HL-60 (cell line): ENCODE results near the gene STEAP2.

Experiments
- DNase-seq, 2 experiments: peaks; one replicate each; pipeline ENCODE4 v3.0.0-alpha.2; 2010 to 2020; ENCODE audit warnings: low read depth in 1 of 2, low spot score in 1 of 2
- H3K27ac ChIP-seq: fragments of 250-450 bp; sonication (Bioruptor Pico); replicated peaks from 2 replicates; pipeline ENCODE4 v1.5.1; 2020; ENCODE audit warnings: mild to moderate bottlenecking, moderate library complexity
- H3K27me3 ChIP-seq: fragments of 250-450 bp; sonication (Bioruptor Pico); 2 replicates; pipeline ENCODE4 v1.5.1; 2021; ENCODE audit warnings: mild to moderate bottlenecking, moderate library complexity; ENCODE audit not compliant: insufficient read depth, poor library complexity, severe bottlenecking
- H3K4me3 ChIP-seq: replicated peaks from 2 replicates; pipeline ENCODE4 v1.5.1; 2011; ENCODE audit warnings: mild to moderate bottlenecking, control low read depth, low read length; ENCODE audit not compliant: insufficient read depth
- GABPA ChIP-seq: IDR thresholded peaks from 2 replicates; pipeline ENCODE4 v1.6.1; 2012; ENCODE audit warnings: low read depth
- POLR2AphosphoS5 ChIP-seq: IDR thresholded peaks from 2 replicates; pipeline ENCODE4 v1.6.1; 2012; ENCODE audit warnings: low read depth
- SPI1 ChIP-seq: IDR thresholded peaks from 2 replicates; pipeline ENCODE4 v1.6.1; 2012; ENCODE audit warnings: low read depth, mild to moderate bottlenecking, borderline replicate concordance
- TF ChIP-seq, protein P1 (sequence below): IDR thresholded peaks from 2 replicates; pipeline ENCODE4 v1.6.1; 2012; ENCODE audit warnings: low read depth; ENCODE audit not compliant: insufficient replicate concordance
- TF ChIP-seq, protein P2 (sequence below): IDR thresholded peaks from one replicate; pipeline ENCODE4 v1.5.1; 2011; ENCODE audit warnings: low read length, control low read depth, inconsistent platforms; ENCODE audit not compliant: insufficient read depth

STEAP2 gene

DNA sequence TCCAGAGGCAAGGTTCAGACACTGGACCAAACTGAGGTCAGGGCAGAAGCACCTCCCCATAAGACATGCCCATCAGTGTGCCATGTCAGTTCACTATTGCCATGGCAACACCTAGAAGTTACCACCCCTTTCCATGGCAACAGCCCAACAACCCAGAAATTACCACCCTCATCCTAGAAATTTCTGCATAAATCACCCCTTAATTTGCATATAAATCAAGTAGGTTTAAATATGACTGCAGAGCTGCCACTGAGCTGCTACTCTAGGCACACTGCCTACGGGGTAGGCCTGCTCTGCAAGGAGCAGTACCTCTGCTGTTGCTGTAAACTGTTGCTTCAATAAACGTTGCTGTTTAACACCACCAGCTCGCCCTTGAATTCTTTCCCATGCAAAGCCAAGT is 12.7 kb downstream of the STEAP2 start:
- Histone ChIP-seq H3K27me3 (peaks cover 5% of the 10 kb centered on the region), H3K27ac (no peak overlapping the region), H3K4me3 (no peak overlapping the region)
- no peak for TF ChIP-seq SPI1
- no peak for TF ChIP-seq GABPA
- TF ChIP-seq, protein P1, sequence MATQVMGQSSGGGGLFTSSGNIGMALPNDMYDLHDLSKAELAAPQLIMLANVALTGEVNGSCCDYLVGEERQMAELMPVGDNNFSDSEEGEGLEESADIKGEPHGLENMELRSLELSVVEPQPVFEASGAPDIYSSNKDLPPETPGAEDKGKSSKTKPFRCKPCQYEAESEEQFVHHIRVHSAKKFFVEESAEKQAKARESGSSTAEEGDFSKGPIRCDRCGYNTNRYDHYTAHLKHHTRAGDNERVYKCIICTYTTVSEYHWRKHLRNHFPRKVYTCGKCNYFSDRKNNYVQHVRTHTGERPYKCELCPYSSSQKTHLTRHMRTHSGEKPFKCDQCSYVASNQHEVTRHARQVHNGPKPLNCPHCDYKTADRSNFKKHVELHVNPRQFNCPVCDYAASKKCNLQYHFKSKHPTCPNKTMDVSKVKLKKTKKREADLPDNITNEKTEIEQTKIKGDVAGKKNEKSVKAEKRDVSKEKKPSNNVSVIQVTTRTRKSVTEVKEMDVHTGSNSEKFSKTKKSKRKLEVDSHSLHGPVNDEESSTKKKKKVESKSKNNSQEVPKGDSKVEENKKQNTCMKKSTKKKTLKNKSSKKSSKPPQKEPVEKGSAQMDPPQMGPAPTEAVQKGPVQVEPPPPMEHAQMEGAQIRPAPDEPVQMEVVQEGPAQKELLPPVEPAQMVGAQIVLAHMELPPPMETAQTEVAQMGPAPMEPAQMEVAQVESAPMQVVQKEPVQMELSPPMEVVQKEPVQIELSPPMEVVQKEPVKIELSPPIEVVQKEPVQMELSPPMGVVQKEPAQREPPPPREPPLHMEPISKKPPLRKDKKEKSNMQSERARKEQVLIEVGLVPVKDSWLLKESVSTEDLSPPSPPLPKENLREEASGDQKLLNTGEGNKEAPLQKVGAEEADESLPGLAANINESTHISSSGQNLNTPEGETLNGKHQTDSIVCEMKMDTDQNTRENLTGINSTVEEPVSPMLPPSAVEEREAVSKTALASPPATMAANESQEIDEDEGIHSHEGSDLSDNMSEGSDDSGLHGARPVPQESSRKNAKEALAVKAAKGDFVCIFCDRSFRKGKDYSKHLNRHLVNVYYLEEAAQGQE: no peak
- TF ChIP-seq, protein P2, sequence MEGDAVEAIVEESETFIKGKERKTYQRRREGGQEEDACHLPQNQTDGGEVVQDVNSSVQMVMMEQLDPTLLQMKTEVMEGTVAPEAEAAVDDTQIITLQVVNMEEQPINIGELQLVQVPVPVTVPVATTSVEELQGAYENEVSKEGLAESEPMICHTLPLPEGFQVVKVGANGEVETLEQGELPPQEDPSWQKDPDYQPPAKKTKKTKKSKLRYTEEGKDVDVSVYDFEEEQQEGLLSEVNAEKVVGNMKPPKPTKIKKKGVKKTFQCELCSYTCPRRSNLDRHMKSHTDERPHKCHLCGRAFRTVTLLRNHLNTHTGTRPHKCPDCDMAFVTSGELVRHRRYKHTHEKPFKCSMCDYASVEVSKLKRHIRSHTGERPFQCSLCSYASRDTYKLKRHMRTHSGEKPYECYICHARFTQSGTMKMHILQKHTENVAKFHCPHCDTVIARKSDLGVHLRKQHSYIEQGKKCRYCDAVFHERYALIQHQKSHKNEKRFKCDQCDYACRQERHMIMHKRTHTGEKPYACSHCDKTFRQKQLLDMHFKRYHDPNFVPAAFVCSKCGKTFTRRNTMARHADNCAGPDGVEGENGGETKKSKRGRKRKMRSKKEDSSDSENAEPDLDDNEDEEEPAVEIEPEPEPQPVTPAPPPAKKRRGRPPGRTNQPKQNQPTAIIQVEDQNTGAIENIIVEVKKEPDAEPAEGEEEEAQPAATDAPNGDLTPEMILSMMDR: no peak
- no peak for TF ChIP-seq POLR2AphosphoS5
- DNase-seq: no peak

DNA sequence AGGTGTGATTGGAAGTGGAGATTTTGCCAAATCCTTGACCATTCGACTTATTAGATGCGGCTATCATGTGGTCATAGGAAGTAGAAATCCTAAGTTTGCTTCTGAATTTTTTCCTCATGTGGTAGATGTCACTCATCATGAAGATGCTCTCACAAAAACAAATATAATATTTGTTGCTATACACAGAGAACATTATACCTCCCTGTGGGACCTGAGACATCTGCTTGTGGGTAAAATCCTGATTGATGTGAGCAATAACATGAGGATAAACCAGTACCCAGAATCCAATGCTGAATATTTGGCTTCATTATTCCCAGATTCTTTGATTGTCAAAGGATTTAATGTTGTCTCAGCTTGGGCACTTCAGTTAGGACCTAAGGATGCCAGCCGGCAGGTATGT is 13.6 kb downstream of the STEAP2 start:
- Histone ChIP-seq H3K27ac (no peak overlapping the region), H3K4me3 (no peak overlapping the region), H3K27me3 (peaks cover 5% of the 10 kb centered on the region)
- TF ChIP-seq GABPA (no peak), POLR2AphosphoS5 (no peak), SPI1 (no peak)
- TF ChIP-seq, protein P2: no peak
- TF ChIP-seq, protein P1: no peak
- no peak for DNase-seq

DNA sequence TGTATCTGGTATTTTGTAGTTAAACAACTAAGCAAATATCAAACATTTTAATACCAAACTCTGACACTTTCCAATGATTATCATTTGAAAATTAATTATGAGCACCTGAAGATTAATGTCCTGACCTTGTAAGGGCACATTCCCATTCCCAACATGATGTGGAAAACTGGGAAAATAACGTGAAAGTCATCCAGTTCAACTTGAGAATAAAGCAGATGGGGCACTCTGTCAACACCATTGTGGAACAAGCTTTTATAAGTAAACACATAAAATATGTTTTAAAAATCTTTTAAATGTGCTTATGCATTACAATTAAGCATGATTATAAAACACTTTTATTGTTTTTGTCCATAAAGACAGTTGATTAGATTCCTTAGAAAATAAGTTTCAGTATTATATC is 14.1 kb downstream of the STEAP2 start:
- no peak overlapping the region for H3K27ac ChIP-seq
- no peak overlapping the region for H3K4me3 ChIP-seq
- no peak for TF ChIP-seq POLR2AphosphoS5
- no peak for TF ChIP-seq SPI1
- TF ChIP-seq, protein P1: no peak
- DNase-seq: no peak
- H3K27me3 ChIP-seq: peaks cover 3% of the 10 kb centered on the region

DNA sequence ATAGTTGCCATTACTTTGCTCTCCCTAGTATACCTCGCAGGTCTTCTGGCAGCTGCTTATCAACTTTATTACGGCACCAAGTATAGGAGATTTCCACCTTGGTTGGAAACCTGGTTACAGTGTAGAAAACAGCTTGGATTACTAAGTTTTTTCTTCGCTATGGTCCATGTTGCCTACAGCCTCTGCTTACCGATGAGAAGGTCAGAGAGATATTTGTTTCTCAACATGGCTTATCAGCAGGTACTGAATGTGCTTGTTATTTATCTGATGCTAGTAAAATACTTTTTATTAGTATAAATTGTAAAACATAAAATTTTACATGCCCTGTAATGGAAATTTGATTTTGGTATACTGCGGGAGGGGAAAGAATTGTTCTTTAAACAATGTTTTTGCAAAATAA is 15.7 kb downstream of the STEAP2 start:
- no peak for DNase-seq
- TF ChIP-seq, protein P1: no peak
- TF ChIP-seq SPI1: no peak
- TF ChIP-seq GABPA: no peak
- no peak for TF ChIP-seq POLR2AphosphoS5
- TF ChIP-seq, protein P2: no peak
- no peak overlapping the region for H3K27ac ChIP-seq
- no peak overlapping the region for H3K4me3 ChIP-seq
- no peaks in the 10 kb centered on the region for H3K27me3 ChIP-seq
